ENCODE results near the gene MRPL53. TPM values are rescaled to one million over a fixed set of nuclear protein-coding genes. Genes with fewer than 3 reads are reported as not detected.
"Not testable (repeated sequence)": the region's sequence is repeated elsewhere in the genome, so short reads cannot be mapped to it uniquely, and the experiment has no call there.

MRPL53 gene
- polyA plus RNA-seq, 1 experiment = 41.2 TPM

GRCh38 chr2:74450570-74451190 is 21.8 kb downstream of the MRPL53 start:
- Histone ChIP-seq H3K4me3 (ENCODE audit: low read depth, low read length) (no peak overlapping the region), H3K36me3 (ENCODE audit: control insufficient read depth, insufficient read depth, low read length) (no peaks in the 10 kb centered on the region), H3K27me3 (ENCODE audit: control insufficient read depth, insufficient read depth, low read length) (no peaks in the 10 kb centered on the region)
- ChIA-PET POLR2A (no interaction called here), CTCF (no interaction called here)
- TF ChIP-seq CTCF (IDR thresholded peaks at IDR 0.05; ENCODE audit: insufficient read depth, low read depth, low read length) = no peak
- no peak for DNase-seq (ENCODE audit: low read depth)

- no peak for DNase-seq (ENCODE audit: low read depth)
- POLR2A ChIA-PET = no interaction called here
- TF ChIP-seq CTCF (IDR thresholded peaks at IDR 0.05; ENCODE audit: insufficient read depth, low read depth, low read length) = no peak
- H3K36me3 ChIP-seq (ENCODE audit: control insufficient read depth, insufficient read depth, low read length) = no peaks in the 10 kb centered on the region
- CTCF ChIA-PET = no interaction called here
- H3K27me3 ChIP-seq (ENCODE audit: control insufficient read depth, insufficient read depth, low read length) = peaks cover 4% of the 10 kb centered on the region
- no peak overlapping the region for H3K4me3 ChIP-seq (ENCODE audit: low read depth, low read length)
Observed at GRCh38 chr2:74448771-74449170, 23.7 kb downstream of the MRPL53 start.

- POLR2A ChIA-PET = no interaction called here
- CTCF ChIA-PET = interaction anchor here (1.5 kb wide), 1 partner anchor 36 kb away, joined by 3 read pairs; the partner anchor contains the start of genes CCDC142 and TTC31
- no peak for DNase-seq (ENCODE audit: low read depth)
- H3K4me3 ChIP-seq (ENCODE audit: low read depth, low read length) = no peak overlapping the region
- no peak for TF ChIP-seq CTCF (IDR thresholded peaks at IDR 0.05; ENCODE audit: insufficient read depth, low read depth, low read length)
- H3K36me3 ChIP-seq (ENCODE audit: control insufficient read depth, insufficient read depth, low read length) = no peaks in the 10 kb centered on the region
- peaks cover 4% of the 10 kb centered on the region for H3K27me3 ChIP-seq (ENCODE audit: control insufficient read depth, insufficient read depth, low read length)
Observed at GRCh38 chr2:74447230-74447999, 25.1 kb downstream of the MRPL53 start.

- TF ChIP-seq CTCF (IDR thresholded peaks at IDR 0.05; ENCODE audit: insufficient read depth, low read depth, low read length) = no peak
- Histone ChIP-seq H3K27me3 (ENCODE audit: control insufficient read depth, insufficient read depth, low read length) (peaks cover 10% of the 10 kb centered on the region), H3K36me3 (ENCODE audit: control insufficient read depth, insufficient read depth, low read length) (no peaks in the 10 kb centered on the region), H3K4me3 (ENCODE audit: low read depth, low read length) (no peak overlapping the region)
- POLR2A ChIA-PET = no interaction called here
- CTCF ChIA-PET = interaction anchor here (1.4 kb wide), 1 partner anchor 53 kb away, joined by 4 read pairs; no protein-coding TSS in a partner anchor
- no peak for DNase-seq (ENCODE audit: low read depth)
Observed at GRCh38 chr2:74444498-74445318, 27.8 kb downstream of the MRPL53 start.

GRCh38 chr2:74442483-74443297 is 29.8 kb downstream of the MRPL53 start:
- H3K36me3 ChIP-seq (ENCODE audit: control insufficient read depth, insufficient read depth, low read length); POLR2A ChIA-PET; DNase-seq (ENCODE audit: low read depth); H3K4me3 ChIP-seq (ENCODE audit: low read depth, low read length): not testable (repeated sequence)
- H3K27me3 ChIP-seq (ENCODE audit: control insufficient read depth, insufficient read depth, low read length) = peaks cover 10% of the 10 kb centered on the region
- CTCF ChIA-PET = interaction anchor here (0.7 to 0.9 kb wide), 2 partner anchors 12 to 1004 kb away, joined by 3 read pairs; no protein-coding TSS in a partner anchor
